NCI-H748 treated with DMSO at 0.1 percent for 48 hours (cell line): Measurements from ENCODE around the gene OTOP2.
A peak's percentile ranks its signal among the peaks of the same experiment; 100 is the strongest.
"Not testable (repeated sequence)": the region's sequence is repeated elsewhere in the genome, so short reads cannot be mapped to it uniquely, and the experiment has no call there.

ENCODE experiments used
- DNase-seq: peaks from one replicate; lab custom pipeline; 2025; lab: John Stamatoyannopoulos, UW

OTOP2 gene

GRCh38 chr17:74952431-74953133, 28.5 kb downstream of the OTOP2 start:
- DNase-seq = no peak

DNA sequence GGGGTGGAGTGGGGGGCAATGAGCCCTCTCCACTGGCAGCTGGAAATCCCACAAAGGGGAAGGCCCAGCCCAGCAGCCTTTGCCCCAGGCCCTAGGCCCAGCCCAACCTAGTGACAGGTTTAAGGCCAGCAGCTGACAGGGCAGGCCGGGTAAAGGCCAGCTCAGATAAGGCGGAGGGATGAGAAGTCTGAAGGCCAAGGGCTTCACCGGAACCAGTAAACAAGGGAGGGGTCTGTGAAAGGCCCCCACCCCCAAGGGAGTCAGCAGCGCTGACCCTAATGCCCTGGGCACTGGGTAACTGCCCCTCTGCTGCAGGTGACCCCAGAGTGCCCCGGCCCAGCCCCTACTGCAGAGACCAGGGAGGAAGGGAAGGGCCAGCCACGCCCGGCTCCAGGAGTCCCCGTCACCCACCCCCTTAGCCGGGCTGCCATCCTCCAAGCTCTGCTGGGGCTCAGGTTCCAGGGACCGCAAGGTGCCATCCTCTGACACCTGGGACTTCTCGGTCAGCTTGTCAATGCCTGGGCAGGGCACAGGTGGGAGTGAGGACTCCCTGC, 29.1 kb downstream of the OTOP2 start:
- no peak for DNase-seq

DNA sequence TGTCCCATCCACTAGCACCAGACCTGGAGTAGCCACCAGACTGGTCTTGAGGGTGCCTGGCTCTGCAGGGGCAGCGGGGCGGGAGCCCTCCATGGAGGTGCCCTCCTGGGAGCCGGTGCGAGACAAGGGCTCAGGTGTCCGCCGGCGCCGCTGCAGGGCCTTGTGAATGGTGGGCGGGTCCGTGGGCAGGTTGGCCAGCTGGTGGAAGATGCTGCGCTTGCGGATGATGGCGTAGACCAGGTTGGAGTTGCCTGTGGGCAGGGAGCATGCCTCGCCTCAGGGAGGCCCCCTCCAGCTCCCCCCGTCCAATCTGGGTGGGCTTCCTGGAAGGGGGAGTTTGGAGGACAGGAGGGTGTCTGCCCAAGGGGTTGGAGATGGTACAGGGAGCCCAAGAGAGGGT, 30.0 kb downstream of the OTOP2 start:
- no peak for DNase-seq

- no peak for DNase-seq
These were observed 30.8 kb downstream of the OTOP2 start for GRCh38 chr17:74954665-74955421.

DNA sequence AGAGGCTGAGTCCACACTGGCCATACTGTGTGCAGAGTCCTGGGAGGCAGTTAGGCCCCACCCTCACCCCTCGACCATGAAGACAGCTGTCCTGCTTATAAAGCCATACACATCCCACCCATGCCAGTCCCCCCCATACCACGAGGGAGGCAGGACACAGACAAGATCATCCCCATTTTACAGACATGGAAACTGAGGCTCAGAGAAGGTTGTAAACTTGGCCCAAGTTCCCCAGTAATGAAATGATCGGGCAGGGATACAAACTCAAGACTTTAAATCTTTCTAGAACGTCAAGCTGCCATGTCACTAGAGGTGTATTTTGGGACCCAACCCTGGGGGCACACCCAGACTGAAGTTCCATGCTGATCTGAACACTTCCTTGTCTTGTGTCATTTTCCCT, 32.0 kb downstream of the OTOP2 start:
- no peak for DNase-seq

DNA sequence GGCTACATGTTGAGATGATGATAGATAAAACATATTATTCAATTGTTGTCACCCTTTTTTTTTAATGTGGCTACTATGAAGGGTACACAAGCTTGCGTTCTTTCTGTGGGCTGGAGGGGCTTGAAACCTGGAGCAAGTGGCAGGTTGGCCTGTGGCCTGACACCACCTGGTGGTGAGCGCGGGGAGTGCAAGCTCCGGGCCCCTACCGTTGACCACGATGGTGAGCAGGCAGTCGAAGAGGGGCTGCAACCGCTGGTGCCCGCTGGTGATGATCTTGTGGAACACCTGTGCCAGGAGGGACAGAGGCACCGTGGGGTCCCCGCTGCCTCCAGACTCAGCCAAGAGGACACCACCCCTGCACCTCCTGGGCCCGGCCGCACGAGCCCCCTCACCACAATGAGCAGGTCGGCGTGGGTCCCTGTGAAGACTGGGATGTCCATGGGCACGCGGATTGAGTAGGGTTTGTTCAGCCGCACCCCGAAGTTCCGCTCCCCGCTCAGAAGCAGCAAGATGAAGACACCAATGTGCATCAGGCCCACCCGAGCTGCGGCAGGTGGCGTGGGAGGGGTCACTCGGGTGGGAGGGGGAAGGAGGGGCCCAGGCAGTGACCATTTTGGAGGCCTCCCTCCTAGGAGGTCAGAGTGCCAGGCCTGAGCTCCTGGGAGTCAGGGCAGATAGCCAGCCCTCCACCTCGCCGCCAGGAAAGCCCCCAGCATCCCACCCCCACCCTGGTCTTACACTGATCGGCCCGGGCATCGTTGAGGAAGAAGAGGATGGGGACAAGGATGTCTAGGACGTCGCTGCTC, 34.1 kb downstream of the OTOP2 start:
- DNase-seq = peak; percentile 22

- no peak for DNase-seq
These were observed 35.9 kb downstream of the OTOP2 start for GRCh38 chr17:74959826-74960515.

- no peak for DNase-seq
These were observed 36.7 kb downstream of the OTOP2 start for GRCh38 chr17:74960570-74961342.

DNA sequence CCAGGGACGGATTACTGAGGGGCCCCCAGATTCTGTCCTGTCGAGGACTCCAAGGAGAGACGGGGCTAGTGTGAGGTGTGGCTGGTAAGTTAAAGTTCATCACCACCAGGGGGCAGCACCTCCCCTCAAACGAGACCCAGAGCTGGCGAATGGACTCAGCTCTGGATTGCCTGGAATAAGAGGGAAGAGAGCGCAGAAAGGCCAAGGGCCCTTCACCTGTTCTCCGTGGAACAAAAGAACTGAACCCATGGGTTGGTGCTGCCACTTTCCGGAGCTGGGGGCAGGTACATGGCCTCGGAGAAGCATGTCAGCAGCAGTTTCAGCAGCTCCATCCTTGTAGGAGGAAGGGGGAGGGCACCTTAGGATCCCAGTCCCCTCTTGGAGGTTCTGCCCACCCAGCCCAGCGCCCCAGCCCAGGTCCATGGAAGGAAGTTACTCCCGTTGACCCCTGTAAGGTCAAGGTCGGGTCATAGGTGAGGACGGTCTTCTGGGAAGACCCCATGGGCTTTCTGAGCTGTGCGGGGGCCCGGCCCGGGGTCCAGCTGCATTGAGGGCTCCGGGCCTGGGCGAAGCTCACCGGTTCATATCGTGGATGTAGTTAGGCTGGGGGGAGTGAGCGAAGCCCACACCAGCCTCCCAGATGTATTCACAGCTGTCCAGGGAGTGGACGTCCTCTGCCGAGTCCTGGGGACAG, 37.7 kb downstream of the OTOP2 start:
- DNase-seq = peak; percentile 41

DNA sequence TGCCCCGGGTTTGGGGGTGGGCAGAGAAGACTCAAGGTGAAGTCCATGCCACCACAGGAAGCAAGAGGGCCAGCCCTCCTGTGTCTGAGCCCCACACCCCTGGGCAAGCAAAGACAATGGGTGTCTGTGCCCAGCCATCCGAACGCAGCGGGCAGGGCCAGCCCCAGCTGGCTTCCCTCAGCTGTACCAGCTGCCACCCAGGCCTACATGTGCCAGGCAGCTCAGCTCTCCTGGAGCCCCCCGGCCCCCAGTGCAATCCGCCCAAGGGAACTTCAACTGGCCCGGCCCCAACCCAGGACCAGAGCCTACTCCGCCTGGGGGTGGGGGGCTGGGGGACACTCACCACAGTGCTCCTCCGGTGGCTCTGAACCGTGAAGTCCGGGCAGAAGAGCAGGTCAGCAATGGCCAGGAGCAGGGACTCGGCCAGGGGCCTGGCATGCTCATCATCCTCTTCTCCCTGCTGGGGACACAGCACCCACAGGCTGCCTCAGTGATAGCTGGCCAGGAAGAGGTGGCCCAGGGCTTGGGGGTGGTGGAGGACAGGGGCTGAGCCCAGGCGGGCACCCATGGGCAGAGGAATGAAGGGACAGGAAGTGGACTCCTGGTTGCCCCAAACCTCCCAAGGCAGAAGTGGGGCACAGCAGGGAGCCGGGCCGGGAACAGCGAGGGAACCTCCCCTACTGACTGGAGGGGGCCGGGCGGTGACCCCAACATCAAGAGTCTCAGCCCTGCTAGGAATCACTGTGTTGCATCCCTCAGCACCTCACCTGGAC, 38.7 kb downstream of the OTOP2 start:
- no peak for DNase-seq

DNA sequence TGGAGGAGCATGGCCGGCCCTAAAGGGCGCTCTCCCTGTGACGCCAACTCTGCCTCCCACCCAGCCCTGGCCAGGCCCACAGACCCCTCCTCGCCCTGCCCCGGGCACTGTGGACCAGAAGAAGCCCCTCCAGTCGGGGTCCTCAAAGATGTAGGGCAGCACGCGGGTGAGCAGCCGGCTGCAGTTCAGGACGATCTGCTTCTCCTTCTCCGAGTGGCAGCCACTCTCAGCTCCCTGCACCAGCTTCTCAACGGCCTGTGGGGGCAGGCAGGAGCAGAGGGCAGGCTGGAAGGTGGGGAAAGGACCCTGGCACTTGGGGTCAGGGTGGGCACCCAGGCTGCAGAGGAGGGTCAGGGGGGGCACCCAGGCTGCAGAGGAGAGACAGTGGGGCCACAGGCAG, 39.6 kb downstream of the OTOP2 start:
- DNase-seq = no peak

- DNase-seq = no peak
These were observed 40.2 kb downstream of the OTOP2 start for GRCh38 chr17:74964246-74964761.

GRCh38 chr17:74964988-74965622, 41.0 kb downstream of the OTOP2 start:
- no peak for DNase-seq

GRCh38 chr17:74968361-74968780, 44.3 kb downstream of the OTOP2 start:
- DNase-seq = no peak

DNA sequence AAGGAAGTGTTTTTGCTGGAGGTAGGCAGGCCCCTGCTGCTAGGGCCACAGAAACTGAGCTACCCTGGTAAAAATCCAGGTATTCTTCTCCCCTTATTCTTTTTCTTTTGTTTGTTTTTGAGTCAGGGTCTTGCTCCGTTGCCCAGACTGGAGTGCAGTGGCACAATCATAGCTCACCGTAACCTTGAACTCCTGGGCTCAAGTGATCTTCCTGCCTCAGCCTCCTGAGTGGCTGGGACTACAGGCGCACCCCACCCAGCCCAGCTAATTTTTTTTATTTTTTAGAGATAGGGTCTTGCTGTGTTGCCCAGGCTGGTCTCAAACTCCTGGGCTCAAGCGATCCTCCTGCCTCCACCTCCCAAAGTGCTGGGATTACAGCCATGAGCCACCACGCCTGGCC, 45.4 kb downstream of the OTOP2 start:
- DNase-seq = not testable (repeated sequence)

GRCh38 chr17:74970395-74970794, 46.3 kb downstream of the OTOP2 start:
- DNase-seq = no peak

DNA sequence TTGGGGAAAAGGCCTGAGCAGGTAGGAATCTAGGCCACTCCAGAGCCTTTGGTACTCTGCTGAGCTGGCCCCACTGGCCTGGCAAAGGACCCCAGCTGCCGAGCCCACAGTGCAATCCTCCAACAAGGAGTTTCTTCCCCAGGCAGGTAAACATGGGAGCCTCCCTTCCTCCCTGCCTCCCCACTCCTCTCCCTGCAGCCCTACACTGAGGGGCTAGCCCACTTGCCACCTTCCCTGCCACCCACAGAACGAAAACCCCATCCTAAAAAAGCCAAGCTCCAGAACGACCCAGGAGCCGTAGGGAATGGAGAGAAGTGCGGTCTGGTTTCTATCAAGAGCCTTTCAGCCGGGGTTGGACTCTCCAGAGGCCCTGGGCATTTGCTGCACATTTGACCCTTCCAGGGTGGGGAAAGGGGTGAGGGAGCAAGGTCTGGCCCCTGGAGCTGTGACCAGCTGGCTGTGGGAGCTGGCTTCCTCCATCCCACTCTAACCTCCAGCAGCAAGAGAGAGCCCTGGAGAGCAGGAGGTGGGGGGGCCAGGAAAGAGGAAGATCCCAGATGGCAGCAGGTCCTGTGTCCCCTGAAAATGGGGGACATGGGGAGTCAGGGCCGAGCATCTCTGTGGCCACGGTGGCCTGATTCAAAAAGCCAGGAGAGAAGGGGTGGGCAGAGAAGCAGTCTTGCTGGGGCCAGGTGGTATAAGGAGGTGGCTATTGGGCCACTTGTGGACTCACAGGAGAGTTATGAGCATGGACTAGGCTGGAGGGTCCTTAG, 47.2 kb downstream of the OTOP2 start:
- DNase-seq = no peak

- DNase-seq = no peak
These were observed 47.7 kb downstream of the OTOP2 start for GRCh38 chr17:74971842-74972106.
